CD1c-positive myeloid dendritic cell (primary cell): ENCODE data around the gene FIBCD1.
"Not testable (repeated sequence)": the region's sequence is repeated elsewhere in the genome, so short reads cannot be mapped to it uniquely, and the experiment has no call there.

Experiments
- DNase-seq: peaks from one replicate; pipeline ENCODE4 v3.0.0-alpha.2; 2016; ENCODE audit errors: extremely low spot score

Gene FIBCD1

DNA sequence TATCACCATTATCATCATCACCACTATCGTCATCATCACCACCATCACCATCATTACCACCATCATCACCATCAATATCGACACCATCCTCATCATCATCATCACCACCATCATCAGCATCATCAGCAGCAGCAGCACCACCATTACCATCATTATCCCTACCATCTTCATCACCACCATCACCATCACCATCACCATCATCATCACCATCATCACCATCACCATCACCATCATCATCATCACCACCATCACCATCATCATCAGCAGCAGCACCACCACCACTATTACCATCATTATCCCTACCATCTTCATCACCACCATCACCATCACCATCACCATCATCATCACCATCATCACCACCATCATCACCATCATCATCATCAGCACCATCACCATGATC lies 15.9 kb upstream of the FIBCD1 start:
- not testable (repeated sequence) for DNase-seq

DNA sequence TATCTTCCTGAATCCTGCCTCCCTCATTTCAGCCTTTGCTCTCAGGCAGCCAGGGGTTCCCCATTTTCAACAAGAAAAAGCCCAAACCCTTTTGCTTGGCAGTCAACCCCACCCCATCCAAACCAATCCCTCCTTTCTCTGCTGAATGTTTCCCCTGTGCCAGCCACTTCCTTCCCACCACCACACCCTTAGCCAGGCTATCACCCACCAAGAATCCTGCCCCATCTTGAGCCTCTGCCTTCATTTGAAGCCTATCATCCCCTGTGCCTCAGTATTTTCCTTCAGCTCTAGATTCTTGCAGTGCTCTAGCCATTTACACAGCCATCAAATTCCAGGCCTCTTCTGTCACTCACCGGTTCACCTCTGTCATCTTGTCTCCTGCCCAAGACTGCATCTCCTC lies 15.3 kb upstream of the FIBCD1 start:
- no peak for DNase-seq

DNA sequence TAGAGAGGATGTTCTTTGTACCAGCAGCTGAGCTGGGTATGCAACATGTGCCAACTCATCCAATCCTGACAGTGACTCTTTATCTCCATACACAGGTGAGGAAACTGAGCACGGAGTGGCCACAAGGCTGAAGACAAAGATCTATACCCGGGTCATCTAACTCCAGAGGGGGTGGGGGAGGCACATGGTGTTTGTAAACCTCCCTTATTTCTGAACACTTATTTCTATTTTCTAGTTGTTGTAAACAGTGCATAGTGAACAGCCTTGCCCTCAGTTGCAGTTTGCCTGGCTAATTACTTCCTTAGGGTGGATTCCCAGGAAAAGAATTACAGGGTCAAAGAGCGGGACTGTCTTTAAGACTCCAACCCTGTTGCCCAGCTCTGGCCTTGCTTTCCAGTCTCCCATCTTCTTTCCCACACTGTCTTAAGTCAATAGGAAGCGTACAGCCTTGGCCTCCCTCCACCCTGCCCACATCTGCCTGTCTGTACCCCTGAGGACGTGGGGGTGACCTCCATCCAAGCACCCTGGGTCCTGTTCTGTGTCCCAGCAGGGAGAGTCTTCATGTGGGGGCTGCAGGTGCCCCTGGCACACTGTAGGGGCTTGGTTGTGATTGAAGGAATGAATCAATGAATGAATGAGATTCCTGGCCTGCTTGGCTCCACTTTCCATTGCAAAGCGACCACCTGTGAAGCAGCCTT lies 13.2 kb upstream of the FIBCD1 start:
- DNase-seq = no peak

DNA sequence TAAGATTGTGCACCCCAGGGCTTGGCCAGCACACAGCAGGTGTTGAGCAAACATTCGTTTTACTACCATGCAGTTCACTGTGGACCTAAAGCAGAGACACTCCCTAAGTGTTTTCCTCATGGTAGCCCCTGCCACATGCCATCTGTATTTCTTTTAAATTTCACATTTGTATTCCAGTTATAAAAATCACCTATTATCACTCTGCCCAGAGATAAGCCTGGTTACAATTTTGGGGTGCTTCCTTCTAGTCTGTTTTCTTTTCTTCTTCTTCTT lies 10.9 kb upstream of the FIBCD1 start:
- DNase-seq = no peak

DNA sequence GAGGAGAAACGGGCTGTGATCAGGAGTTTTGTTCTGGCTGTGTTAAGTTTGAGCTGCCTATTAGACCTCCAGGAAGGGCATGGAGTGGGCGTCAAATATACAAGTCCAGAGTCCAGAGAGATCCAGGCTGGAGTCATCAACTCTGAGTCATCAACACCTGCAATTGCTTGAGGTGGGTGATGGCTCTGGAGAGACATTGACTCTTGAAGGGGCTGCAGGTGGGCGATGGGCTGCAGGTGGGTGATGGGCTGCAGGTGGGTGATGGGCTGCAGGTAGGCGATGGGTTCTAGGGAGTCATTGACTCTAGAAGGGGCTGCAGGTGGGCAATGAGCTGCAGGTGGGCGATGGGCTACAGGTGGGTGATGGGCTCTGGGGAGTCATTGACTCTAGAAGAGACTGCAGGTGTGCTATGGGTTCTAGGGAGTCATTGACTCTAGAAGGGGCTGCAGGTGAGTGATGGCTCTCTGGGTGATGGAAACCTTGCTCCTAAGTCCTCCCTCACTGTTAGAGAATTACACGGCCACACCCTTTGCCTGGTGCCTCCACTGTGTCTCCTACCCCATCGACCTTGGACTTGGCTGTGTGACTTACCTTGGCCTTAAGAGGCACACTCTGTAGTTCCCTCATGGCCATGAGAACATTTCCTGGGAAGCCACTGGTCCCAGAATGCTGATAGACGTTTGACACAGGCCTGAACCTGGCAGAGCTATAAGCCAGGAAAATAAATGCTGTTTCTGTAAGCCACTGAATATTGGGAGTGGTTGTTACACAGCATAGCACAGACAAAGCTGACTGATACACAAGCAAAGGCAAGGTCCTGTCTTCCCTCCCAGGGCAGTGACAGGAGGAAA lies 10.4 kb upstream of the FIBCD1 start:
- DNase-seq = no peak

DNA sequence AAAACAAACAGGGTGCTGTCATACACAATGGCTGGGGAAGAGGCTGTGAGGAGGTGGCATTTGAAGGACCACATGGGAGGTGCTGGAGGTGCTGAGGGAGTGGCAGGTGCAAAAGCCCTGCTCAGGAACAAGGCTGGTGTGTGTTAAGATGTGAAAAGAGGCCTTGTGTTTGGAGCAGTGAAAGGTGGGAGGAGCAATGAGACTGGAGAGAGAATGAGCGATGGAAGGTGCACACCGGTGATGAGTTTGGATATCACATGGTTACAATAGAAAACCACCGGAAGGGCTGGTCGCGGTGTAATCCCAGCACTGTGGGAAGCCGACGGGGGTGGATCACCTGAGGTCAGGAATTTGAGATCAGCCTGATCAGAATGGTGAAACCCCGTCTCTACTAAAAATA lies 9.2 kb upstream of the FIBCD1 start:
- no peak for DNase-seq

DNA sequence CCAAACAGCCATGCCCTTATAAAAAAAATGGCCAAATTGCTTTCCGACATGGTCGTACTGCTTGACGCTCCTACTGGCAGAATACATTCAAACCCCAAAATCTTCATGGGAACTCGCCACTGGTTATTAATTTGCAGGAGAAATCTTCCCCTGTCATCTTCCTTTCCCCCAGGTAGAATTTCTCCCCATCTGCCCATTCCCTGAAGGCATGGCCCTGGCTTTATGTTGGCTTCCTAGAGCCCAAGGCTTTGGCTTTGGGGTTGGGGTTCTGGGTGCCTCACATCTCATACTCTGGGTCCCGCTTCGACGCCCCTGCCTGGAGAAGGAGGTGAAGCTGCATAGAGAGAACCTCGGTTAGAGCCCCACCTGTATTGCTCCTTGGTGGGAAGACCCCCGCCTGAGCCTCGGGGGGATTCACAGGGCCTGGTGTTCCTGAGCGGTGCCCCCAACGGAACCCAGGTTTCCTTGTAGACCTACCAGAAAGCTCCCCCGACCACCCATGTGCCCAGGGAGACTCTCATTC lies 8.6 kb upstream of the FIBCD1 start:
- no peak for DNase-seq

DNA sequence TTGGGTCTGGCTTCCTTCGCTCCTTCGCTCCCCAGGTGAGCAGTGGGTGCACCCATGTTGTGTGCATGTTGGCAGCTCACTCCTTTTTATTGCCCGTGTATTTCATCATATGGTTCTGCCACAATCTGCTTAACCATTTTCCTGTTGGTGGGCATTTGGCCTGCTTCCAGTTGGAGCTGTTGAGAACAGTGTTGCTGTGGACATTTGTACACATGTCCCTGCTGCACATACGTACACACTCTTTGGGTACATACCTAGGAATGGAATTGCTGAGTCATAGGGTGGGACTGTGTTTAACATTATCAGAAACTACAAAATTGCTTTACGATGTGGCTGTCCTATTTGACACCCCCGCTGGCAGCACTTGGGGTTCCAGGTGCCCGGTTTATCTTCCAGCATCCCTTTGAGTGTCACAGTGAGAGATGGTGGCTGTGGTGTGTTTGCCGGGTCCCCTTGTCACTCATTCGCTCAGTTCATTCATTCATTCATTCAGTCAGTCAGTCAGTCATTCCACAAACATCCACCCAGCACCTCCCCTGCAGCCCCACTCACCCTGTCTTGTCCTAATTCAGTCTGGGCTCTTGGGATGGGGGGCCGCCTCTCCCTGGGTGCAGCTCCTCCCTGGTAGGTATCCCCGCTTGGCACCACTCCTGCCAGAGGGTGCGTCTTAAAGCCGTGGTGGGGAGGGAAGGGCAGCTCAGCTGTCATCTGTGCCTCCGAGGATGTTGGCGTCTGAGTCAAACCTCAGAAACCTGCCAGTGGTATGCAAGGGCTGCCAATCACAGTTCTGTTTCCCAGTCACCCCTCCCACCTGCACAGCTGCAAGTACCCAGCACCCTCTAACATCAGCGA lies 7.9 kb upstream of the FIBCD1 start:
- DNase-seq = no peak

DNA sequence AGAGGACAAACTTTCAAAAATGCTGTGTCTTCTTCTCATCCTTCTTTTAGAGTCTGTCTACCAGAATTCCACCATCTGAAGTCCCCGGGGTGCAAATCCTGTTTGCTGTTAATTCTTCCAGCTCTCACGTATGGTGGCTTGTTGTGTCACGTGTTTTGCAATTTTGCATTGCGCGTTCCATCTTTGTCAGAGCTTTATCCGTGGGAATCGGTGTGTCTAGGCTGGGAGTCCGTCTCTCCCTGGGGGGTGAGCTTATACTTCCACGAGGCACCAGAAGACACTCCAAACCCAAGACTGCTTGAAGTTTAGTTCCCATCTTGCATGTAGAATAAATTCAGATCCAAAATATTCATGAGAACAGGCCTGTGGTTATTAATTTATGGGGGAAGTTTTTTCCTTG lies 6.1 kb upstream of the FIBCD1 start:
- DNase-seq = no peak

DNA sequence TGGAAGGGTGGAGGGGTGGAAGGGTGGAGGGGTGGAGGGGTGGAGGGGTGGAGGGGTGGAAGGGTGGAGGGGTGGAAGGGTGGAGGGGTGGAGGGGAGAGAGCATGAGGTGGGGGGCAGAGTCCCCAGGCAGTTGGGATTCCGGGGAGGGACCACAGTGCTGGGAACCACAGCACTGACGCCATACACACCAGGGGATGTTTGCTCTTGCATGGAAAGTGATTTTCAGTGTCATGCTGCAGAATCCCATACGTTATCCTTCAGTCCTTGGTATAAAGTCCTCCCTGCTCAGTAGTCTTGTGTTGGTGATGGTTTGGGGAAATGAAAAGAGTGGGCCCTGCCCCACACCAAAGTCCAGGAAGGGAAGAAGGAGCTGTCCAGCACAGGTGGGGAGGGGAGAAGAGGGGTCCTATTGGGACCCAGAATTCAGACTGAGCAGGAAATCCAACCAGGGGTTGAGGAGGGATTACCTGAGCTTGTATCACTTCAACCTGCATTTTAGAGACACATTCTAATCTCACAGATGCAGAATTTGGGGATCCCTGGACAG lies 5.5 kb upstream of the FIBCD1 start:
- DNase-seq = no peak

DNA sequence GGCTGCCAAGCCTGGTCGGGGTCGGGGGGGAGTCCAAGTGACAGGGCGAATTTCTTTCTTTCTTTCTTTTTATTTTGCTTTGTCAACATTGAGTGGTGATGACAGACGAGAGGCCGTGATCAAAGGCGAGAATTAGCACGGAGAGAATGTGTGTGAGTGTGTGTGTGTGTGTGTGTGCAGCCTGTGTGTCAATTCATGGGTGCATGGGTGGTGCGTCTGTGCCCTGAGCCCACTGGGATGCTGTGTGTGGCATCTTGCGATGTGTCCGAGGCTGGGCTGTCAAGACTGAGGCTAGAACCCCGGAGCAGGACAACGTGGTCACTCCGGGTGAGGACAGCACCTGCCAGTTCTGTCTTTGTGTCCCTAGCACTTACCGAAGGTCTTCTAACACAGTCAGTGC lies 4.7 kb upstream of the FIBCD1 start:
- no peak for DNase-seq

DNA sequence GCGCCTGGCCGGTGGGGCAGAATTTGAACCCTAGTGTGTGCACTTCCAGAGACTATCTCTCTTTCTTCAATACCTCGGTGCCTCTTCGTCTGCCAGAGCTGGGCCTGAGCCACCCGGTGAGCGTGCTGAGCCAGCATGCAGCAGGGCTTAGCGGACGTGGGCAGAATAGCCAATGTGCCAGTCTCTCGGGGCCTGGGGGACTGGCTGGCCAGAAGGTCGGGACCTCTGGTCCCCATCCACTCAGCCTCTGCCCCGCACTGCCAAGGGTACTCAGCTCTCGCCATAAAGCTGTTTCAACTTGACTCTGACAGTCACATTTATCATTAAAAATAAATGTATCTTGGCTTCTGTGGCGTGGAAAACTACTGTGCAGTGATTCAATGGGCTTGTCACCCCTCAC lies 4.2 kb upstream of the FIBCD1 start:
- no peak for DNase-seq

DNA sequence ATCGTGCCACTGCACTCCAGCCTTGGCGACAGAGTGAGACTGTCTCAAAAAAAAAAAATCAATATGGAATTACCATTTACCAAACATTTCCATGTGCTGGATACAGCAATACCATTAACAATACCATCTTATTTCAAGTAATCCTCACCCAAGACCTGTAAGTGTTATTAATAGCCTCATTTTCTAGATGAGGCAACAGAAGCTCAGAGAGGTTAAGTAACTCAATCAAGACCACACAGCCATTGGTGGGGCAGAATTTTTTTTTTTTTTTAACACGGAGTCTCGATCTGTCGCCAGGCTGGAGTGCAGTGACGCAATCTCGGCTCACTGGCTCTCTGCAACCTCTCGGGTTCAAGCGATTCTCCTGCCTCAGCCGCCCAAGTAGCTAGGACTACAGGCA lies 3.6 kb upstream of the FIBCD1 start:
- no peak for DNase-seq

DNA sequence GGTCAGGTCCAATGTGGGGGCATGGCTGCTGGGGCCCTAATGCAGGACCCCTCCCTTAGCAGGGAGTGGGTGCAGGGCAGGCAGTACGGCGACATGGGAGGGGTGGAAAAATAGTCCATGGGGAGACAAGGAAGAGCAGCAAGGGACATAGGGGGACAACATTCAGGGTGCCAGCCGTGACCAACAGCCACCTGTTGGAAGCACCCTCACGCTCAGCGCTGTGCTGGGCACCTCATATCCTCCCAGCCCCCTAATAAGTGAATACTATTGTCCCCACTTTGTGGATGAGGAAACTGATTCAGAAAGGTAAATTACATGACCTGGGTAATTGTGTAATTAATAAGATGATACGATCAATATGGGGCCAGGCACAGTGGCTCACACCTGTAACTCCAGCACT lies 3.0 kb upstream of the FIBCD1 start:
- DNase-seq = no peak

DNA sequence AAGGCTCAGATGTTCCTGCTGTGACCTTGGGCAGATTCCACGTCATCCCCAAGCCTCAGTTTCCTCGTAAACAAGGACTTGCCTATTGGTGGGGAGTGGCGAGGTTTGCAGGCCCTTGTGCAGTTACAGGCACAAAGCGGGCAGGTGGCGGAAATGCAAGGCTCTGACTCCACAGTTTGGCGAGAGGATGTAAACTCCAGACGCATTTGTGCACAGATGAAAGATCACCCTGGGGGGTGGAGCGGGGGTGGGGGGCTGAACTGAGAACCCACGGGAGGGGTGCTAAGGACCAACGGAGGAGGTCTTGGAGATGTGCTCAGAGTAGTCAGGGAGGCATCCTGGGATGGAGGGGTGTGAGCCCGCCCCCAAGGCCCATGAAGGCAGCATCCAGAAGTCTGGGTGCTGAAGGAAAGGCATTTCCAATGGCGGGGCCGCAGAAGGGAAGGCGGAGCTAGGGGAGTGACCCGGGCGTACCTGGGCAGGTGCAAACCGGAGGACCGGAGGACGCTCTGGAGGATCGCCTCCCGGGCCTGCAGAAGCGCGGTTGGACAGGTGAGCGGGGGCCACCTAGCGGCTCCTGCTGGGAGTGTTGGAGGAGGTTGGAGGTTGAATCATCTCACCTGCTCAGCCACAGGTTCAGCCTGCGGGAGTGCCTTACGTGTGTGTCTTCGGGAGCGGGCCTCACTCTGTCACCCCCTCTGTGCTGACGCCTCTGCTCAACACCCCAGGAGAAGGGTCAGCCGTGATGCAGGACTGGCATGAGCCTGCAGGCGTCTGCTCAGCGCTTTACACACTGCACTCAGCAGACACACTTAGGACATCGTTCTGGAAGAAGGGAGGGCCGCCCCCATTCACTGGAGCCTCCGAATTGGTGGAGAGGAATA lies 1.9 kb upstream of the FIBCD1 start:
- peak; percentile 40 for DNase-seq

DNA sequence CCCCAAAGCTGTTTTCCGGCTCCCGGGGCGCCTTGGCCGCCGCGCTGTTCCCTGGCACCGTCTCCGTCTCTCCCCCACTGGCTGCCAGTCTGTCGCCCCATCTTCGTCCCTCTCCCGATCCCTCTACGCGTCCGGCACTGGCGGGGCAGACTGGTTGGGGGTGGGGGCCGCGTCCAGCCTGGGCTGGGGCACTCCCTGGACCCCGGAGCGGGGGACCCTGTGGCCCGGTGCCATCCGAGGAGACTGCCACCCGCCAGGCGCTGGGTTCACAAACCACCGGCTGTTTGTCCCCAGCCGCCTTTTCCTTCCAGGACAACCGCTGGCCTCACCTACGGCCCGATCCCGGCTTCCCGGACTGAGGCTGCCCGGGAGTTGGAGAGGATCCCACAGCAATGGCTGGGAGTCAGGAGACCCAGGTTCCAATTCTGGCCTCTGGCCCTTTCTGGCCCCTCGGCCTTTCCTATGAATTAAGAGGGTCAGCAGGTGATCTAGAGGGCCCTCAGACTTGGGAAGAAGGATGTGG lies 1.0 kb upstream of the FIBCD1 start:
- DNase-seq = no peak

DNA sequence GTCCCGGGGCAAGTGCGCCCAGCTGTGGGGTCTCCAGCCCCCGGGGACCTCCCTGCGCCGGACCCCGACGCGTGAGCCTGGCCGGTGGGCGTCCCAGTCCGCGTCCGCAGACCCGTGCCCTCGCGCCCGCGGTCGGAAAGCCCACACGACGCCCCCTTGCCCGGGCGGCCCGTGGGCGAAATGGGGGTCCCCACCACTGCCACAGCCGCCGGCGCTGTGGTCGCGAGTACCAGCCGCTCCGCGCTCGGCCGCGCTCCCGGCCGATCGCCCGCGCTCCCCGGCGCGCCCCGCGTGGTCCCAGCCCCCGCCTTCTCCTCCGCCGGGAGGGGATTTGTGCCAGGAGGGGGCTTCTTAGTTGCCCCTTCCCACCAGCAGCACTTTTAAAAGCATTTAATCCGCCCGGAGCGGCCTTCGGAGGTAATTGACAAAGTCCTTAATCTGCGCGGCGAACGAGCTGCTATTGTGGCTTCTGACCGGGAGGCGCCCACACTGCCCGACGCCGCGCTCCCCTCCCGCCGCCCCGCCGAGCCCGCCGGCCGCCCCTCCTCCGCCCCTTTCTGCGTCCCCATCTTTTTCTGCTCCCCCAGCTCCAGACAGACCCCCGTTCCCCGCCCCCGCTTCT lies 469 bp upstream of the FIBCD1 start:
- DNase-seq = no peak

DNA sequence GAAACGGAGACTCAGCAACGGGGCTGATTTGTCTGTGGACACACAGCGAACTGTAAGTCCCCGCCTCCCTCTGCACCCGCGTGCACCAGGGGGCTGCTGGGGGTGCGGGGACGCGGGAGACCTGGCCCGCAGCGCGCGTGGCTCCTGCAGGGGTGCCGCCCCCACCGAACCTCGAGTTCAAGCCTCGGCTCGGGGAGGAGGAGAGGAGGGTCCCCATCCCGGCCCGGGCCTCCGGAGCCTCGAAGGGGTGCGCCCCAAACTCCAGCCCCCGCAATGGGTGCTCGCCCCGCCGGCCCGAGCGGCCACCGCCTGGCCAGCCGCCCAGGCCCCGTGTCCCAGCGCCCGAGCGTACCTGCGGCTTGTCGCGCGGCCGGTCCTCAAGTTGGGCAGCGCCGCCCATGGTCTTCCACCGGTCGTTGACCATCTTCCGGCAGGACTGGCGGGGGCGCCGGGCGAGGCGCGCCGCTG lies 829 bp downstream of the FIBCD1 start:
- DNase-seq = no peak

DNA sequence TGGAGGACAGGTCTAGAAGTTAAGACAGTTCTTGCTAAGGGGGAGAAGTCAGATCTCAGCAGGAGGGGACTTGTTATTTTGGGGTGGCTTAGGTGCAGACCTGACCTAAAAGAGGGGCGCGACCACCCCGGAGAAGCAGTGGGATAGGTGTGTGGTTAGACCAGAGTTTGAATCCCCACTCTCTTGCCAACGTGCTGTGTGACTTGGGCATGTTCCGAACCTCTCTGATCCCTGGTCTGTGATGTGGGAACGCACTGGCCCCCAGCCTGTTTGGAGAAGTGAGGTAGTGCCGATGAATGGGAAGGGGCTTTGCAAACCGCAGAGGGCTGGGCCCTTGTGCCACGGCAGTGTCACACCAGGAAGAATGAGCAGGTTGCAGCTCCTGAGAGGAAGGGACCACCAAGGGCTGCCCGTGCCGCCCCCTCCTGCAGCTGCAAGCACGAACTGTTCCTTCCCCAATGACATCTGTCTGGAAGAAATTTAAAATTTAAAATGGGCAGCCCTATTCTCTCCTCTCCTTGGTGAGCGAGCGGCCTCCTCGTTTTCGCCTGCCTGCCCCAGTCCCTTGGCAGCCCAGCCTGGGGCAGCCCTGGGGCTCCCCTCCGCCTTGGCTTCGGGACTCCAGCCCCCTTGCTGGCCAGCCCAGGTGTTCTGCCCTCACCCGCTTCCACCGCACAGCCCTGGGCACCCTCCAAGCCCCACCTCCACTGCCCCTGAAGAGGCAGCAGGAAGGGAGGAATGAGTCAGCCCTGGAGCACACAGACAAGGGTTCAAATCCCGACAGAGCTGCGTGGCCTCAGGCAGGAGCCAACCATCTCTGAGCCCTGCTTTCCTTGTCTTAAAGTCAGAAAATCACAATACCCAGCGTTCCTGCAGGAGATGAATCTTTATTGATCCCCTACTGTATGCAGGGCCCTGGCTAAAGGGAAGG lies 1.6 kb downstream of the FIBCD1 start:
- DNase-seq = no peak
